Nephron (organoid): ENCODE data around the gene HSPB1.

Experiments
- H3K27ac Mint-ChIP-seq, 3 experiments: 2 replicates each; pipeline ENCODE4 v1.8.0; 2020; ENCODE audit warnings: mixed read lengths in 3 of 3, mild to moderate bottlenecking in 2 of 3, moderate library complexity in 1 of 3
- H3K27me3 Mint-ChIP-seq: 2 replicates; pipeline ENCODE4 v1.8.0; 2021; ENCODE audit warnings: low read depth, mild to moderate bottlenecking, moderate library complexity, mixed read lengths
- H3K36me3 Mint-ChIP-seq: 2 replicates; pipeline ENCODE4 v1.8.0; 2020; ENCODE audit warnings: low read depth, mixed read lengths
- H3K4me1 Mint-ChIP-seq: 2 replicates; pipeline ENCODE4 v1.8.0; 2020; ENCODE audit warnings: mixed read lengths
- H3K4me3 Mint-ChIP-seq, 3 experiments: 2 replicates each; pipeline ENCODE4 v1.8.0; 2020; ENCODE audit warnings: mild to moderate bottlenecking in 3 of 3, mixed read lengths in 3 of 3, moderate library complexity in 2 of 3
- H3K9me3 Mint-ChIP-seq: 2 replicates; pipeline ENCODE4 v1.8.0; 2020; ENCODE audit warnings: mixed read lengths
- CTCF ChIP-seq, 3 experiments: fragments of 200-600 bp; sonication (generic); IDR thresholded peaks; one replicate each; pipeline ENCODE4 v1.5.0; 2021; ENCODE audit warnings: antibody characterized with exemption in 3 of 3; ENCODE audit not compliant: unreplicated experiment in 3 of 3

Gene HSPB1

GRCh38 chr7:76273503-76273902 lies 29.0 kb upstream of the HSPB1 start:
- Mint-ChIP-seq H3K27me3 (peaks cover 90% of the 10 kb centered on the region), H3K4me3 (peak overlapping the region in 1 of 3 experiments; percentile 9), H3K4me1 (peaks cover 27% of the 10 kb centered on the region), H3K36me3 (no peaks in the 10 kb centered on the region), H3K9me3 (no peaks in the 10 kb centered on the region), H3K27ac (peak overlapping the region in 1 of 3 experiments; percentile 49)
- TF ChIP-seq CTCF (IDR thresholded peaks at IDR 0.05; ENCODE audit: unreplicated experiment in 3 of 3): no peak

GRCh38 chr7:76278540-76278939 lies 23.9 kb upstream of the HSPB1 start:
- no peak overlapping the region for H3K4me3 Mint-ChIP-seq
- peaks cover 8% of the 10 kb centered on the region for H3K4me1 Mint-ChIP-seq
- no peak for TF ChIP-seq CTCF (IDR thresholded peaks at IDR 0.05; ENCODE audit: unreplicated experiment in 3 of 3)
- H3K27me3 Mint-ChIP-seq: peaks cover 84% of the 10 kb centered on the region
- H3K27ac Mint-ChIP-seq: no peak overlapping the region
- H3K9me3 Mint-ChIP-seq: no peaks in the 10 kb centered on the region
- no peaks in the 10 kb centered on the region for H3K36me3 Mint-ChIP-seq

GRCh38 chr7:76280408-76280807 lies 22.1 kb upstream of the HSPB1 start:
- no peak for TF ChIP-seq CTCF (IDR thresholded peaks at IDR 0.05; ENCODE audit: unreplicated experiment in 3 of 3)
- Mint-ChIP-seq H3K27me3 (peaks cover 86% of the 10 kb centered on the region), H3K4me3 (peak overlapping the region; percentile 68 to 83 (median 68)), H3K27ac (no peak overlapping the region), H3K4me1 (peaks cover 6% of the 10 kb centered on the region), H3K36me3 (no peaks in the 10 kb centered on the region), H3K9me3 (no peaks in the 10 kb centered on the region)

GRCh38 chr7:76281006-76281705 lies 21.3 kb upstream of the HSPB1 start:
- H3K36me3 Mint-ChIP-seq: no peaks in the 10 kb centered on the region
- peak overlapping the region; percentile 51 to 83 (median 68) for H3K4me3 Mint-ChIP-seq

GRCh38 chr7:76281706-76282343 lies 20.6 kb upstream of the HSPB1 start:
- Mint-ChIP-seq H3K9me3 (no peaks in the 10 kb centered on the region), H3K27me3 (peaks cover 84% of the 10 kb centered on the region), H3K4me3 (peak overlapping the region; percentile 78 to 84 (median 81)), H3K4me1 (peaks cover 6% of the 10 kb centered on the region), H3K36me3 (no peaks in the 10 kb centered on the region), H3K27ac (no peak overlapping the region)
- TF ChIP-seq CTCF (IDR thresholded peaks at IDR 0.05; ENCODE audit: unreplicated experiment in 3 of 3): no peak

More at GRCh38 chr7:76281006-76281705, 21.3 kb upstream of the HSPB1 start:
- Mint-ChIP-seq H3K27me3 (peaks cover 84% of the 10 kb centered on the region), H3K9me3 (no peaks in the 10 kb centered on the region), H3K4me1 (peaks cover 6% of the 10 kb centered on the region), H3K27ac (no peak overlapping the region)
- TF ChIP-seq CTCF (IDR thresholded peaks at IDR 0.05; ENCODE audit: unreplicated experiment in 3 of 3): no peak
